Measurements from ENCODE around the gene CPED1.
"Not testable (repeated sequence)": the region's sequence is repeated elsewhere in the genome, so short reads cannot be mapped to it uniquely, and the experiment has no call there.

CPED1 gene

GRCh38 chr7:121097577-121097976 is 109.1 kb downstream of the CPED1 start:
- DNase-seq (ENCODE audit: low read depth): no peak

GRCh38 chr7:121099572-121099971 is 111.1 kb downstream of the CPED1 start:
- DNase-seq (ENCODE audit: low read depth): no peak

DNA sequence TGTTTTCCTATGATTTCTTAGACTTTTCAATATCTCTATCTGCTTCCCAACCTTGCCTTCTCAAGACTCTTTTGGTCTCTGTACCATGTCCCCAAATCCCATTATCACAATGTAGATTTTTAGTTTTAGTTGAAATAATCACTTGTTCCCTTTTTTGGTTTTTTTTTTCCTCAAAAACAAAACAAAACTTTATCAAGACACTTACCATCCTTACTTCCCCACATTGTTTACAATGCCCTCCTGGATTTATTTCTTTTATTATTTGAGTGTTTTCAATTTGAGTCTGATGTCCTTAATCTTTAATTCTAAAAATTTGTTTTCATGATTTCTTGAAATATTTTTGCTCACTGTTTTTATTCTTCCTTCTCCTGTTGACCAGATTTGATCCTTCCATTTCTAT is 112.6 kb downstream of the CPED1 start:
- DNase-seq (ENCODE audit: low read depth): no peak

- no peak for DNase-seq (ENCODE audit: low read depth)
These were observed 113.1 kb downstream of the CPED1 start for GRCh38 chr7:121101621-121102020.

DNA sequence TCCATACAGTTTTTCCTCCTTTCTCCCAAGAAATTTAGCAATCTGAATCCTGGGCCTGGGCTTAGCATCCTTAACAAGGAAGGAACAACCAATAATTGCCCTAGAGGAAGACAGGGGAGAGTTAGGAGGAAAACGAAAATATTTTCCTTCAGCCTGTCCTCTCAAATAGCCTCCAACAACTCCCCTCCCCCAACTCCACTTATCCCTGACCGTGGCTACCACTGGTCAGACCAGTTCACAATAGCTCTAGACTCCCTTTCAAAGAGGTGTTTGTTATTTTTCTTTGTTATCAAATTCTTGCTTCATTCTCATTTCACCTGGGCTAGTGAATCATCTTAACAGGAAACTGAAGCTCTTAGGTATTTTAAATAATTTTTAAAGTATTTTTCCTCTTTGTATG is 114.1 kb downstream of the CPED1 start:
- no peak for DNase-seq (ENCODE audit: low read depth)

- DNase-seq (ENCODE audit: low read depth): no peak
These were observed 114.6 kb downstream of the CPED1 start for GRCh38 chr7:121103086-121103485.

DNA sequence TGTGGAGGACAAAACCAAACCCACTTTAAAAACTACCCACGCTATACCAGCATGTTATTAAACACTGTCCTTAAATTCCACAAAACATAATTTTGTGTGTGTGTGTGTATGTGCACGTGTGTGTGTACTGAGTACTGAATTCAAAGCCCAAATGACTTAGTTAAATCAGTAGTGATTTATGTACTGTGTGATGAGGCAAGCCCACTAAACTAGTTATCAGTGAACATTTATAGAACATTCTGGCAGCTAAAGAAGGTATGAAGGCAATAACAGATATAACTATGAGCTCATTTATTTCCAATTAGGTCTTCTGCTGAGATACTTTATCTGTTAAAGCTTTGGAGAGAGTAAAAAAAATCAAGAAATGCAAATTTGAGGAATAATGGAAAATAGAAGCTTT is 115.1 kb downstream of the CPED1 start:
- DNase-seq (ENCODE audit: low read depth): no peak

DNA sequence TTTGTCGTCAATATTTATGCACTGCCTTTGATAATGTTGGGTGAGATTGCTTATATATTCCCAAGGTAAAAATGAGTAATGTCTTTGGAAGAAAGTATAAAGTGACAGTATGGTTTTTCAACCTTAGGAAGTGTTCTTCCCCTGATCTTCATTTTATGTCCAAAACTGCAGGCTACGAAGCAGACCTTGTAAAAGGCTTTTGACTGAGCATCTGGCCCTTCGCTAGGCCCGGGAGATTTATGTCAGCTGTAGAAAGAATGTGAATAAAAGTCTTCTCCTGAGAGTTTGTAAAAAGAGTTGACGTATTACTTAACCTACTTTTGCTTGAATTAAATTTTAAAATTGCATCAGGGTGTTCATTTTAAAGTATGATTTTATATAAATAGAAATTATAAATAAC is 116.8 kb downstream of the CPED1 start:
- DNase-seq (ENCODE audit: low read depth): no peak

DNA sequence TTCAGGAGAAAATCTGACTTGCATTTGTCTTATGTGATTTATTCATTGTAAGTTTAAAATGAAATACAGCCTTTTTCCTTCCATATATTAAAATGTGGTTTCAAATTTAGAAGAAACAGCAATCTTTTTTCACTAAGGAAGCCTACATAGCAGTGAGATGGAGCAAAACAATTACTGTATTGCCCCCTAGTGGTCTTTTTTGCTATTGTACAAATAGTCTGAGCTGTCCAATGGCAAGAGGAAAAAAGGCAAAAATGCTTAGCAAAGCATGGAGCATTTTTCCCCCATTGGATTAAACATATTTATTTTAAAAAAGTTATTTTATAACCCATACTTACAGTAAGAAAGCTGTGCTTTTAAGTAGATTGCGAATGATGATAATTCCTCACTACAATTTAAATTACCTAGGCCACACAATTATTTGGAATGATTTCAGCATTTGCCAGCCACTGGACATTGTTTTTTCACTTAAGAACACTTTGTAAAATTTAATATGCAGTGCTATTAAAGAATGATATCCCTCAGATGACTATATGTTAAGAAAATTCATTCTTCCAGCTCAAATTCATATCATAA is 119.5 kb downstream of the CPED1 start:
- peak; percentile 62 for DNase-seq (ENCODE audit: low read depth)

DNA sequence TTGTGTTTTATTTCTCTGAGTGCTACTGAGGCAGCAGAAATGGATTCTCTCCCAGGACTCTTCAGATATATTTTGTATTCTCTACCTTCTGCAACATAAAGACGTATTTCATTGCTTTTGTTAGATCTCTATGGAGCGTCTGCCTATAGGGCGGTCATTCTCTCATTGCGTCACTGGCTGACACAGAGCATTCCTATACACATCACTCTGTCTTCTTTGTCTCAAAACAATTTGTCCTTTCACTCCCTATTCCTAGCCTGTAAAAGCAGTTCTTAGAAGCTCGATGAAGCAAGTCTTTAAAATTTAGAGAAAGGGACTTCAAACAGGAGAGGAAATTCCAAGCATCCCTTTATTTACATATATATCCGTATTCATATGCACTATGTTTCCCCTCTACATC is 120.6 kb downstream of the CPED1 start:
- DNase-seq (ENCODE audit: low read depth): no peak

- no peak for DNase-seq (ENCODE audit: low read depth)
These were observed 124.8 kb downstream of the CPED1 start for GRCh38 chr7:121113288-121113687.

DNA sequence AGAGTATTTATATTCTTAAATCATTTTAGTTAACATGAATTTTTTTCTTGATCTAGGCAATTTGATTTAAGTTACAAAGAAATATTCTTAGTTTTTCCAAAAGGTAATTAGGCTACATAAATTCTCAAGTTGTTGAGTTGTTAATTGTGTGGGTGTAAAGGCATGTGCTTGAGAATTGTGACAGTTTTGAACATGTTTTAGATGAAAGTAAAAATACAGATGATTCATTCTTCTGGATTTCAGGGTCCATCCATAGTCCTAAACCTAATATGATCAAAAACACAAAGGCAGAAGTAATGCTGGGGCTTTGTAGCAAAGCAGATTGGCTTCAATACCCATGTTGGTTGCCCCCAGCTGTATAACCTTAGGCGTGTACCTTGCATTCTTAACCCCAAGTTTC is 127.9 kb downstream of the CPED1 start:
- DNase-seq (ENCODE audit: low read depth): no peak

- DNase-seq (ENCODE audit: low read depth): no peak
These were observed 130.5 kb downstream of the CPED1 start for GRCh38 chr7:121119047-121119446.

DNA sequence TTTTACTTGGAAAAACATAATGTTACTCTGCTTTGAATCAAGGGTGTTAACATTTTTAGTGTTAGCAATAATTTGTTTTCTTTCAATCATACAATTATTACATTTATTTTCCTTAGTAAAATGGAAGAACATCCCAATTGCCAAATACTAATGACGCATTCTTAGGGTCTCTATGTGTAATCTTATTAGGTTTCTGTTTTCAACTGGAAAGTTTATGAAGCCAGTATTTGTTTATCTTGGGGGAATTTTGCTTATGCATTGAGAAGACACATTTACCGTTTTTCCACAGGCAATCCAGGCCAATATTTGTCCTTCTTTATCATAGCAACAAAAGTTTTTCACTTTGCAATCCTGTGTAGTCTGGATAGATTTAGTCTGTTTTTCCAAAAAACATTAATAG is 134.5 kb downstream of the CPED1 start:
- no peak for DNase-seq (ENCODE audit: low read depth)

- not testable (repeated sequence) for DNase-seq (ENCODE audit: low read depth)
These were observed 136.9 kb downstream of the CPED1 start for GRCh38 chr7:121125454-121125853.

DNA sequence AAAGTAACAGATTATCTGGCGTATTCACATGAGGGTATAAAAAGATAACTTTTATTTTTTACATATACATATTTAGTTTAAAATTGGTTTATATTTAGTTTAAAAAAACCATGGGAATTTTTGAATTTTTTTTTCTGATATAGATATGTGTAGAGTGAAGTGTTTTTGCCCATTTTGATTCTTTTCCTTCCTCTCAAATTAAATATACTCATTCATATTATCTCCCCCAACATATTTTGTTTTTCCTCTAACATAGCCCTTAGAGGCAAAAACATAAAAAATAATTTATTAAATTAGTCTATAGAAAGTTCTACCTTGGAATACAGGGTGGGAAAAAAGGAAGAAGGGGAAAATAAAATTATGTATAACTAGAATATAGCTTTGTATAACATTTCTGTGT is 137.7 kb downstream of the CPED1 start:
- no peak for DNase-seq (ENCODE audit: low read depth)

- DNase-seq (ENCODE audit: low read depth): peak; percentile 42
These were observed 138.5 kb downstream of the CPED1 start for GRCh38 chr7:121126801-121127534.

GRCh38 chr7:121132940-121133339 is 144.4 kb downstream of the CPED1 start:
- DNase-seq (ENCODE audit: low read depth): no peak

- no peak for DNase-seq (ENCODE audit: low read depth)
These were observed 144.9 kb downstream of the CPED1 start for GRCh38 chr7:121133444-121133843.

DNA sequence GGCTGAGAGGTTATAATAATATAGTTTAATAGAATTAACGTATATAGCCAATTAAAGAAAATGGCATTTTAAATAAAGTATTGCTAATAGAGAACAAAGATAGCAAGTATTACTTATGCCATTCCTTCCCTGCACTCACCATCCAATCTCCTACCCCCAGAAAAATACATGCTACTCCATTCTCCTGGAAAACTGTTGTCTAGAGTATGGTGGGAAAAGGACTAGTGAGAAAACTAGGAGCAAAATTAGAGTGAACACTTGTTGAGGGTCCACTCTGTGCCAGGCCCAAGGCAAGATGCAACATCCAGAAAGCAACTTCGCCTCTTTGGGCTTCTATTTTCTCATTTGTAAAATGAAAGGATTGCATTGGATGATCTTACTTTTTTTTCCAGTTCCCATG is 149.1 kb downstream of the CPED1 start:
- no peak for DNase-seq (ENCODE audit: low read depth)

GRCh38 chr7:121138262-121138933 is 149.9 kb downstream of the CPED1 start:
- DNase-seq (ENCODE audit: low read depth): peak; percentile 42

- DNase-seq (ENCODE audit: low read depth): no peak
These were observed 150.9 kb downstream of the CPED1 start for GRCh38 chr7:121139427-121139826.

DNA sequence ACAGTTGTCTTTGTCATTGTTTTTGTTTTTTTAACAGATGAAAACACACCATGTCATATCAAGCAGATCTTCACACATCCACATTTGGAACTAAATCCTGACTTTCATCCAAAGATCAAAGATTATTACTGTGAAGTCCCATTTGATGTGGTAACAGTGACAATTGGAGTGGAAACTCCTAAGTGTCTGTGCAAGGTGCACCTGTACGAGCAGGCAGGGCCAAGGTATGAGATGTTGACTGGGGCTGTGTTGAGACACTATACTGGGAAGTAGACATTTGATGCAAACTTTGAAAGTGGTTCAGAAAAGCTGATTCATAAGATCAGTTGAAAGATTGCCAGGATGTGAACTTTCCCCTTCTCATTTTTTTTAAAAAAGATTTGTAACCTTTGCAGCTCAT is 152.3 kb downstream of the CPED1 start:
- no peak for DNase-seq (ENCODE audit: low read depth)
